Effector CD8-positive, alpha-beta T cell (primary cell): Measurements from ENCODE around the gene KCNMB4.

ENCODE experiments used
- DNase-seq: peaks from one replicate; lab custom pipeline; 2025; lab: John Stamatoyannopoulos, UW

The KCNMB4 gene

DNA sequence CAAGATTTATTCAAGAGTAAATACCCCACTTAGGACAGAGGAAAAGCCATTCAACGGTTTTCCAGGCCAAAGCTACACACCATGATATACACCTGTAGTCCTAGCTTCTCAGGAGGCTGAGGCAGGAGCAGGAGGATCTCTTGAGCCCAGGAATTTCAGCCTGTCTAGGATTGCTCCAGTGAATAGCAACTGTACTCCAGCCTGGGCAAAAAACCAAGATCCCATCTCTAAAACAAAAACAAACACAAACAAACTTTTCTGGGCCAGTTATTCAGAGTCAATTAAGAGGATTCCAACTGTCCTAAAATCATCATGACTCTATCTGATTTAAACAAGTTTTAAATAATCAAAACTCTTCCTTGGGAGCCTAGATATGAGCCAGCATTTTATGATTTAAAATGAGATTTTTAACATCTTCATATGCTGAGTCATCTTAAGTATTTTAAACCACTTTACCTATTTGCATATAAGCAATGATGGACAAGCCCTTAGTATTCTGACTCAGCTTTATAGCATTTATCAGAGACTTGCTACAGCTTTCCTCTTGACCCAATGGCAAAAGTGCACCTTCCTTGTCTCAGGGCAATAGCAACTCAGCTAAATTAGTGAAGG, 77.1 kb downstream of the KCNMB4 start:
- no peak for DNase-seq

DNA sequence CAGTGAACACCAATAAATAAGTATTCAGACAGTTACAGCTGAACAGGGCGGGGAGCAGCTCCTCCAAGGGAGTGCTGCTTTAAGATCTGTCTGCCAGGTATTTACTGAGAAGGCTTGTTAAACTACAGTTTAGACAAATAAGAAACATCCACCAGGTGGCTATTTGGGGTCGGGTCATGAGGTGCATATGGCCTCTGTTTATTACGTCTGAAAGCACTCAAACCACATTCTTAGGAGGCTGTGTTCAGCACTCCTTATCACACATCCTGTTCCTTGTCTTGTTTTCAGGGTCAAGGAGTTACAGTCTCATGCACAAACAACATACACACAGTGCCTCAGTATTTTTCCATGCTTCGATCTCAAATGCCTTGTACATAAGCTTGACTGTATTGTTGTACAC, 78.8 kb downstream of the KCNMB4 start:
- DNase-seq: no peak

DNA sequence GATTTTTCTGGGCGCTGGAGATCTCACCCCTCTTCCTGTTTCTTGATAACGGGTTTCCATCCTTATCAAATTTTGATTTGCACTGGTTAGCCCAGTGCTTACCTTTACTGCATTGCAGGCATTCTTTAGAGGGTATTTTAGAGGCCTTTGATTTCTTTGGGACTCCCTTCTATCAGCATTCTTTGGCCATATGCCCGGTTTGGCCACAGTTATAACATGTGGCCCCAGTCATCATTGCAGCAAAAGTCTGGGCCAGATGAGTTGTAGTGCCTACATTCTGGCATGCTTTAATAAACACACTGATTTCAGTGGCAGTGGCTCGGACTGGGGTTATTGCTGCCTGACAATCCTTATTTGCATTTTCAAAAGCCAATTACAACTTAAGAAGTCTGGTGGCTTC, 82.3 kb downstream of the KCNMB4 start:
- no peak for DNase-seq

DNA sequence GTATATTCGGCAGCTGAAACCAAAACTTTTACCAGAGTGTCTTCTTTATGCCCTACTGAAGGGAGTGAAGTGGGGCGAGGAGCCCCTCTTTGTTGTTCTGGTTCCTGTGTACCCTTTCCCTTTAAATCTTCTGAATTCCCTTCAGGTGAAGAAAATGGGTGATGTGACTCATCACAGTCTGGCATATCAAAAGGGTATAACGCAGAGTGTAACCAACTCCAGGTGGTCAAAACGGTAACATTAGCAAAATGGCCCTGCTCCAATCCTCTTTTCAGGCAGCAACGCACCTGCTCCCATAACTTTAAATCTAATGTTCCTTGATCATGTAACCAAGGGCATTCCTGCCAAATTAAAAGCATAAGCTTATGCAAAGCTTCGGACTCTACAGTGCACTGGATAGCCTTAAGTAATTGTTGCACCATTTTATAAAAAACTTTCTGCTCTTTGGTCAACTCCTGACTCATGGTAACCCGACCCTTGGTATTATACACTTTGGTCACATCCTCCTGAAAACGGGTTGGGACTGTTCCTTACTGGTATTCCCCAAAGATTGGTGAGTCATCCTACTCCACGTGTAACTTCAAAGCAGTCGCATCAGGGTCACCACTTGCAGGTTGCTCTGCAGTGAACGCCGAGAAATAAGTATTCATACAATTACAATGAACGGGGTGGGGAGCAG, 83.1 kb downstream of the KCNMB4 start:
- DNase-seq: no peak

DNA sequence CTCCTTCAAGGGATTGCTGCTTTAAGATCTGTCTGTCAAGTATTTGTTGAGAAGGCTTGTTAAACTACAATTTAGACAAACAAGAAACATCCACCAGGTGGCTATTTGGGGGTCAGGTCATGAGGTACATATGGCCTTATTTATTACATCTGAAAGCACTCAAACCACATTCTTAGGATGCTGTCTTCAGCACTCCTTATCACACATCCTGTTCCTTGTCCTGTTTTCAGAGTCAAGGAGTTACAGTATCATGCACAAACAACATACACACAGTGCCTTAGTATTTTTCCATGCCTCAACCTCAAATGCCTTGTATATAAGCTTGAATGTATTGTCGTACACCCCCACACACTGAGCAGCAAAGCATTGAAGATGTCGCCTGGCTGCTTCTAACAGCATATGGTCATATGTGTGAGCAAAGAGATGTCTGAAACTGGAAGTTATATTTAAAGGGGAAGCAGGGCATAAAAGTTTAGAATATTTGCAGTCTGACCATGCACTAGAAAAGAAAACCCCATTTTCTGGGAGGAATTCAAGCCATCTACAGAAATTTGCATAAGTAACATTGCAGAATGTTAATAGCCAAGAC, 83.8 kb downstream of the KCNMB4 start:
- no peak for DNase-seq

DNA sequence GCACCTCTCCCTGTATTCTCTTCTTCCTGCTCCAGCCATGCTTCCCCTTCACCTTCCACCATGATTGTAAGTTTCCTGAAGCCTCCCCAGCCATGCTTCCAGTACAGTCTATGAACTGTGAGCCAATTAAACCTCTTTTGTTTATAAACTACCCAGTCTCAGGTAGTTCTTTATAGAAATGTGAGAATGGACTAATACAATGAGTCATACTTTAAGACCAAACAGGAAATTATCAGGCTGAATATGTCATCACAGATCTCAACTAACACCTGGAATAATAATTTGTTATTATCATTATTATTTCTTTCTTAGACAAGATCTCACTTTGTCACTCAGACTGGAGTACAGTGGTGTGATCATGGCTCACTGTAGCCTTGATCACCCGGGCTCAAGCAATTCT, 85.4 kb downstream of the KCNMB4 start:
- DNase-seq: no peak

DNA sequence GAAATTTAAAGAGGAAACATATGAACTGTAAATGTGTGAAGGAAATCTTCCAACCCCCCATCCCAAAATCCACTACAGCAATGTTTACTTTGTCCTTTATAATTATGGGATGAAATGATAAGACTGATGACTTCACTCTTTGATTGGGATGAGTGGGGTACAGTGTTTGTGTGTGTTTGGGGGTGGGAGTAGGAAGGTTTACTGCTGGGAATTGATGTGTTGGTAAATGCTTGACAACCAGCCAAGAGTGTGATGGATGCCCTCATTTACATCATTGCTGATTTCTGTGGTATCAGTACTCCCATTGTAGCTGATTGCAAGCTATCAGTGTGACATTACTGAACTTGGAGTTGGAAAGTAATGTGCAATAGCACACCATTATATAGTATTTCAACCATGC, 90.9 kb downstream of the KCNMB4 start:
- no peak for DNase-seq

DNA sequence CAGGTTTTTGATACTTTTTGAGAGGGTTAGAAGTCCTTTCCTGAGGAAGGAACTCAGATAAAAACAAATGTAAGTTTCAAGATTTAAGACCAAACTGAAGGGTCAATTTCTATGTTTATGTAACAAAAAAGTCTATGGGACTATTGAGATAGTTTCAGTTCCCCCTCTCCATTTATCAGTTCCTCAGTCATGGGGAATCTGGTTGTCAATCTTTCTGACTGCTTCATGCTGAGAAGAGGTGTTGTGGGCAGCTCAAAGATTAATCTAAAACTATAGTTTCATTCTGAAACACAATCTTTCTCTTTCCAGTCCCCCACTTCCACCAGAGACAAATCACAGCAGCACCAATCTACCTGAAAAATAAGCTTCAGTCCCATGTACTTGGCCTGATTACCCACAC, 93.7 kb downstream of the KCNMB4 start:
- no peak for DNase-seq

DNA sequence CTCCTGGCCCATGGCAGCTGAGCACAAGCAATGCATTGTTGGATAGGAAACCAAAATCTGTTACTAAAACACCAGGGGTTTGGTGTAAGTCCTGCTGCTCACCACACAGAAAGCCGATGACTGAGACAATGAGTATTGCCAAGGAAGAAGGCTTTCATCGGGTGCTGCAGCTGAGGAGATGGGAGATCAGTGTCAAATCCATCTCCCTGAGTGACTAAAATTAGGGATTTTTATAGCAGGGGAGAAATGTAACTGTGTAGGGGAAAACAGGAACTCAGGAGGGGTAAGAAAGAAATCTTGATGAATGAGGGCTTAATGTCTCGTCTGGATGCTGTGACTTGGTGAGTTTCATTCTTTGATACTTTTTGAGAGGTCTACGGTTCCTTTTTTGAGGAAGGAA, 97.9 kb downstream of the KCNMB4 start:
- no peak for DNase-seq

DNA sequence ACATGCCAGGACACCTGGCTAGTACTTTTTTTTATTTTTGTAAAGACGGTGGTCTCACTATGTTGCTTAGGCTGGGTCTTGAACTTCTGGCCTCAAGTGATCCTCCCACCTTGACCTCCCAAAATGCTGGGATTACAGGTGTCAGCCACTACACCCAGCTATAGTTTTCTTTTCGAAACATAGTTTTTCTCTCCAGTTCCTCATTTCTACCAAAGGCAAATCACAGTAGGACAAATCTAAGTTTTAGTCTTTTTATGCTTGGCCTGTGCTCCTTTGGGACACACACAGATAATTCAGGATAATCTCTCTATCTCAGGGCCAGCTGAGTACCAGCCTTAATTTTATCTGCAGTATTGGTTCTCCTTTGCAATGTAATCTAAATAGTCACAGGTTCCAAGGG, 100.7 kb downstream of the KCNMB4 start:
- DNase-seq: no peak

DNA sequence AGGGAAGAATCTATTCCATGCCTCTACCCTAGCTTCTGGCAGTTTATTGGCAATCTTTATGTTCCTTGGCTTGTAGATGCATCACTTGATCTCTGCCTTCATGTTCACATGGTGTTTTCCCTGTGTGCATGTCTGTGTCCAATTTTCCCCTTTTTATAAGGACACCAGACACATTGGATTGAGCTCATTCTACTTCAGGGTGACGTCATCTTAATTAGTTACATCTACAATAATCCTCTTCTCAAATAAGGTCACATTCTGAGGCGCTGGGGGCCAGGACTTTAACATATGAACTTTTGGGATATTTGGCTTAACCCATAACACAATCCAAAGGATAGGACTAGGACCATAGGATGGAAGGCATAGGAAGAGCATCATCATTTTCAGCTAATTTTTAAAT, 101.4 kb downstream of the KCNMB4 start:
- DNase-seq: no peak

DNA sequence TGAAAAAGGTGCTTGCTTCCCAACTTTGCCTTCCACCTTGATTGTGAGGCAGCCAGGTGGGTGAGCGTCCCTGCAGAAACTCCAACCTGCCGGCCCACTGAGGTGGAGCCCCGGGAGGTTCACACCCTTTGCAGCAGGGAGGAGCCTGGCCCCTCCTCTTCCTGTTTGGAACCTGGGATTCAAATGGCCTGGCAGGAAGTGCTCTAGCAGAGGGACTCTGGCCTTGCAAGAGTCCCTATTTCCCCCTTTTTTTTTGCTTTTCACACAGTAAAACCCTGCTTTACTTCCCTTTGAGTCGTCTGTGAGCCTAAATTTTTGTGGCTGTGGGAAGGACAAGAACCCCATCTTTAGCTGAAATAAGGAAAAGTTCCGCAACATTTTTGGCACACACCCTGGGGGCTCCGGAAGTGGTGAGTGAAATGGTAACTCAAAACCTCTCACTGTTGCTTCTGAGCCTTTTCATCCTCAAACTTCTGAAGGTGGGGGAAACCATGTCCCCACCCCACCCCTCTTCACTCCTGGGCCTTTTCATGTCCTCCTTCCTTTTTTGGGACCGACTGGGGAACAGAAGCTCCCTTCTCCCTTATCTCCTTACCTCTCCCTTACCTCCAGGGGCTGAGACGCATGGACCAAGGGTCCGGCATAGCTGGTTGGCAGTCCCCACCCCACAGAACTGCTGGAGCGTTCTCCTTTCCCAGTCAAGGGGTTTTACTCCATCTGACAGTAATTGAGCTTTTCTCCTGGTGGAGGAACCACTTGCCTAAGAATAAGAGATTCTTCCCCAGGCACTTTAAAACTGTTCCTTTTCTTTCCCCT, 102.0 kb downstream of the KCNMB4 start:
- no peak for DNase-seq

DNA sequence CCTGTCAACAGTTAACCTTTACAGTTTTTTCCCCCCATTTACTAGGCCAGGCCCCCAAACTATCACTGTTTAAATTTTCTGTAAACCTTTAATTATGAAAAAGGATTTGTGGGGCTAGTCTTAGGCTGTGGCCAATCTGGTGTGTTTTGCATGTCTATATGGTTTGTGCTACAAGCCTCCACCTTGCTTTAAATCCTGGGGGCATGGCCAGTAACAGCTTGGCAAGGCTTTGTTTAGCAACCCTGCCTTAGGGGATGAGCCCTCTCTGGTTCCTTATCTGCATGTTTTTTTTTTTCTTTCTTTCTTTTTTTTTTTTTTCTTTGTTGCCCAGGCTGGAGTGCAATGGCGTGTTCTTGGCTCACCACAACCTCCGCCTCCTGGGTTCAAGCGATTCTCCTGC, 102.7 kb downstream of the KCNMB4 start:
- no peak for DNase-seq

DNA sequence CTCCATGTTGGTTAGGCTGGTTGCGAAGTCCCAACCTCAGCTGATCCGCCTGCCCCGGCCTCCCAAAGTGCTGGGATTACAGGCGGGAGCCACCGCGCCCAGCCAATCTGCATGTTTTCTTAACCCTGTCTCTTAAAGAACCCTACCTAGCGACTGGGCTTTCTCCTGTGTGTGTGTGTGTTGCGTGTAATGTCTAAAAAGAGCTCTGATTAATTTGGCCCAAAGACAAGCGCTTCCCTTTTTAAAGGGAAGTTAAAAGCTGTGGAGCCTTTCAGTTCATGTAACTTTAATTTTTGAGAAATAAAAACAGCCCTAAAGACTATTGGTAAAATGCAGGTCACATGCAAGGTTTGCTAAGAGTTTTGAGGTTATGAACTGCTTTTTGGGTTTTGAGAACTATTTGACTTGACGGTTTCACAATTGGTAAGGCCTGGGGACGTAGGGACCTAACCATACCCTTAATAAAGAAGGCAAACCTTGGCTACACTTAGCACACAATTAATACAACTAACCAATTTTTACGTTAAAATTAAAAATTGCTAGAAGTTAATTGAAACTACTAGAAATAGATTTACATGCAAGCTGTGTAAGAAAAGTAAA, 103.2 kb downstream of the KCNMB4 start:
- DNase-seq: no peak

DNA sequence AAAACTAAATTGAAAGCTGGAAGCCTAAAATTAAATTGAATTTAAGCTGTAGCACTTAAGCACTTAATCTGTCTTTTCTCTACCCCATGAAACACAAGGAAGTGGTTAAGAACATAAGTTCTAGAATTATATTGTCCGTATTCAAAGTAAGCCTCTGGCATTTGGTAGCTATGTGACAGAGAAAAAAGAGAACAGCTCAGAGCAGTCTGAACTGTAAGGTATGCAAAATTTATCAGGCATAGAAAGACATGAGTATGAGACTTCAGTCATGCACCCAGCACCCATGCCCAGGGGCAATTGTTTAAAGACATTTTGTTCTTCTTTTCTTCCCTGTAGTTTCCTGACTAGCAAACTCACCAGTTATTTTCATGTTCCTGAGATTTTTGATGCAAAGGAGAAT, 116.7 kb downstream of the KCNMB4 start:
- DNase-seq: no peak
